ENCODE results near the gene RASSF5. TPM values are rescaled to one million over a fixed set of nuclear protein-coding genes. Genes with fewer than 3 reads are reported as not detected.

Gene RASSF5
- 10 to 100 TPM in 2 of 4 donors, 1 to 10 TPM in 2; 7.4 to 35.5 (median 10.0) TPM for total RNA-seq

GRCh38 chr1:206507284-206508129 is at the start of gene RASSF5:
Gene RASSF5, plus strand, starts transcription at chr1:206507531. Its CDS starts 72 bp downstream, at chr1:206507603.
- H3K4me1 ChIP-seq: peaks cover 0 to 32% (median 12%) of the 10 kb centered on the region in 4 donors
- peak within 1 kb of the TSS in 2 of 4 donors; percentile 32 to 75 for H3K27ac ChIP-seq
- TF ChIP-seq CTCF (IDR thresholded peaks at IDR 0.05) (no peak), POLR2A (IDR thresholded peaks at IDR 0.05) (peak in 1 of 2 donors; percentile 31)
- H3K4me3 ChIP-seq: peak within 1 kb of the TSS; percentile 60 to 72 (median 66)
- DNase-seq: peak; percentile 80 to 93 (median 82)
- H3K36me3 ChIP-seq: no peaks in the 10 kb centered on the region
- H3K9me3 ChIP-seq: no peaks in the 10 kb centered on the region
- H3K27me3 ChIP-seq: peaks cover 0 to 14% of the 10 kb centered on the region in 2 donors

GRCh38 chr1:206459703-206460102 is 47.6 kb upstream of the RASSF5 start:
- no peak overlapping the region for H3K27ac ChIP-seq

GRCh38 chr1:206460836-206461426 is 46.4 kb upstream of the RASSF5 start:
- H3K9me3 ChIP-seq: no peaks in the 10 kb centered on the region
- H3K4me3 ChIP-seq: no peak overlapping the region
- TF ChIP-seq POLR2A (IDR thresholded peaks at IDR 0.05): no peak
- TF ChIP-seq CTCF (IDR thresholded peaks at IDR 0.05): no peak
- H3K36me3 ChIP-seq: peaks cover 0 to 5% (median 0%) of the 10 kb centered on the region in 3 donors
- H3K27me3 ChIP-seq: no peaks in the 10 kb centered on the region
- no peak for DNase-seq
- peaks cover 0 to 8% (median 0%) of the 10 kb centered on the region in 4 donors for H3K4me1 ChIP-seq
- no peak overlapping the region for H3K27ac ChIP-seq

More at GRCh38 chr1:206459703-206460102, 47.6 kb upstream of the RASSF5 start:
- no peak for DNase-seq
- Histone ChIP-seq H3K27me3 (no peaks in the 10 kb centered on the region), H3K4me3 (no peak overlapping the region), H3K9me3 (no peaks in the 10 kb centered on the region), H3K36me3 (peaks cover 0 to 8% (median 0%) of the 10 kb centered on the region in 3 donors), H3K4me1 (peaks cover 0 to 8% (median 0%) of the 10 kb centered on the region in 4 donors)
- TF ChIP-seq POLR2A (IDR thresholded peaks at IDR 0.05) (no peak), CTCF (IDR thresholded peaks at IDR 0.05) (no peak)

- peak; percentile 42 to 91 (median 90) for TF ChIP-seq CTCF (IDR thresholded peaks at IDR 0.05)
- no peak for TF ChIP-seq POLR2A (IDR thresholded peaks at IDR 0.05)
- Histone ChIP-seq H3K27me3 (no peaks in the 10 kb centered on the region), H3K4me1 (peaks cover 0 to 4% (median 0%) of the 10 kb centered on the region in 4 donors), H3K27ac (no peak overlapping the region), H3K9me3 (no peaks in the 10 kb centered on the region), H3K36me3 (peaks cover 0 to 5% (median 0%) of the 10 kb centered on the region in 3 donors), H3K4me3 (no peak overlapping the region)
- peak in 2 of 3 donors; percentile 81 to 92 for DNase-seq
Observed at GRCh38 chr1:206461602-206462455, 45.5 kb upstream of the RASSF5 start.

GRCh38 chr1:206463137-206463536 is 44.2 kb upstream of the RASSF5 start:
- no peak for DNase-seq
- H3K9me3 ChIP-seq: no peaks in the 10 kb centered on the region
- H3K36me3 ChIP-seq: peaks cover 0 to 5% (median 0%) of the 10 kb centered on the region in 3 donors
- no peak overlapping the region for H3K4me3 ChIP-seq
- TF ChIP-seq CTCF (IDR thresholded peaks at IDR 0.05): no peak
- no peak for TF ChIP-seq POLR2A (IDR thresholded peaks at IDR 0.05)
- H3K27me3 ChIP-seq: no peaks in the 10 kb centered on the region
- H3K27ac ChIP-seq: no peak overlapping the region
- peaks cover 0 to 7% (median 0%) of the 10 kb centered on the region in 4 donors for H3K4me1 ChIP-seq

All from Peyer's patch (tissue), 4 donors.